Left lobe of liver (tissue), 2 donors: ENCODE results near the gene CTPS2. TPM values are rescaled to one million over a fixed set of nuclear protein-coding genes. Genes with fewer than 3 reads are reported as not detected.
"Not testable (repeated sequence)": the region's sequence is repeated elsewhere in the genome, so short reads cannot be mapped to it uniquely, and the experiment has no call there.

Experiments
- ATAC-seq: fragments of 200-7000 bp; cut with Tn5 transposase; one replicate; pipeline ENCODE4 v1.9.1; 2020; ENCODE audit warnings: mild to moderate bottlenecking, moderate library complexity
- DNase-seq: peaks from one replicate; pipeline ENCODE4 v3.0.0-alpha.2; 2020; ENCODE audit warnings: low spot score
- total RNA-seq: library from RNA; stranded (reverse); gene quantifications from one replicate; pipeline ENCODE4 v1.2.1, GENCODE V29; 2021
- donor health status: DM: no; HTN: no; CAD: no; lungs with moderate emphysema.
- donor health status: DM: no; HTN: yes; CAD: no.

CTPS2 gene
- total RNA-seq, 1 donor from 2014 or later: 7.8 TPM

DNA sequence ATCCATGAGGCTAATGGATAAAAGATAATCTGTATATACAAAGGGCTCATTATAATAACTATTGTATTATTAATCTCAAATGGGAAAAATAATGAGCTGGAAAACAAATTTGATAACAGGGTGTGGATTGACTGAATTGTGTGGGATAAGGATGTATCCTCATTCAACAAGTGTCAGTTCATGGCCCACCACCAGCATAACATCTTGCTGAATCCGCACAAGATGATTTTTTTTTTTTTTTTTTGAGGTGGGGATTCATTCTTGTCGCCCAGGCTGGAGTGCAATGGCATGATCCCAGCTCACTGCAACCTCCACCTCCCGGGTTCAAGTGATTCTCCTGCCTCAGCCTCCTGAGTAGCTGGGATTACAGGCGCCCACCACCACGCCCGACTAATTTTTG lies 3.2 kb upstream of the CTPS2 start:
- not testable (repeated sequence) for ATAC-seq, DNase-seq

- DNase-seq (no peak), ATAC-seq (no peak)
Observed at GRCh38 chrX:16714504-16714903, 2.0 kb upstream of the CTPS2 start.

DNA sequence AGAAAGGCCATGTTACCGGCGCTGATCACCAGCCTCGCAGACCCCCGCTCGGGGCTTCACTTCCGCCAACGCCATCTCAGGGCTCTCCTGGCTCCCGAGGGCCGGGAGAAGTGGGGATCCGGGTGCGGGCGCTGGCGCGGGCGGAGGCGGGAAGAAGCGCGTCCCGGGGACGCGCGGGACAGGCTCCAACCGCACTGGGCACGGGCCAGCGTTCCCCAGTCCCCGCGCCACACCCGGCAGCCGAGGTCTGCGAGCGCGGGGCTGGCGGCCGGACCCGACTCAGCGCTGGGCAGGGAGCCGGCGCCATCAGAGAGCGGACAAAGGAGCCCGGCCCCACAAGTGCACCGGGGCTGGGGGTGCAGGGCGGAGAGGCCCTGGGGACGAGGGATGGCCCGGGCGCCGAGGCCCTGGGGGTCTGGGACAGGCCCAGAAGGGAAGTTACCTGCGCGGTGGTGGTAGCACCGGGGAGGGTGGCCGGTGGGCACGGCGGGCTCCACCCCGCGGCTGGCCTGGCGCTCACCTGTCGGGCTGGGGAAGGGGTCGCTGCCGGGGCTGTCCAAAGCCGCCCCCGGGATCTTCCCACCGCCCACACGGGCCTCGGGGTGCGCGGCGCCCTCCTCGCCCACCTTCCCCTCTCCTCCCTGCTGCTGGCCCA lies 449 bp downstream of the CTPS2 start:
- ATAC-seq (peak; percentile 64), DNase-seq (peak; percentile 44)

DNA sequence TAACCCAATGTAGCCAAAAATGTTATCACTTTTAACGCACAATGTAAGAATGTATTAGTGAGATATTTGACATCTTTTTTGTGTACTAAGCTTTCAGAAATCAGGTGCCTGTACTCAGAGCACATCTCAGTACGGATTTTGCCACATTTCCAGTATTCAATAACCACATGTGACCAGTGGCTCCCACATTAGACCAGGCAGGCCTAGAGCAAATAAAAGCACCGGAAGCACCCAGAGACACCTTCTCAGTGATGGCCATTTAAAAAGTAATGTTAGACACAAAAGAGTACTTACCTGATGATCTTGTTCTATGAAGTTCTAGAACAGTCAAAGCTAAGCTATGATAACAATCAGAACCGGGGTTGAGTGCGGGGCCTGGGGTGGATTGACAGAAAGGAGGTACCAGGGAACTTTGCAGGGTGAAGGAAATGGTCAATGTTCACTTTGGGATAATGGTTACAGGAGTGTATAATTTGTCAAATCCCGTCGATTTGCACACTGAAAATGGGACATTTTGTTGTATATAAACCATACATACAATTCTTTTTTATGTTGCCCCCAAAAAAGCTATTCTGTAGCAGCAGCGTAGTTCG lies 1.2 kb downstream of the CTPS2 start:
- DNase-seq: no peak
- ATAC-seq: peak; percentile 46

GRCh38 chrX:16708016-16708415 lies 4.5 kb downstream of the CTPS2 start:
- ATAC-seq: no peak
- no peak for DNase-seq

- ATAC-seq: no peak
- DNase-seq: no peak
Observed at GRCh38 chrX:16705370-16705769, 7.1 kb downstream of the CTPS2 start.

DNA sequence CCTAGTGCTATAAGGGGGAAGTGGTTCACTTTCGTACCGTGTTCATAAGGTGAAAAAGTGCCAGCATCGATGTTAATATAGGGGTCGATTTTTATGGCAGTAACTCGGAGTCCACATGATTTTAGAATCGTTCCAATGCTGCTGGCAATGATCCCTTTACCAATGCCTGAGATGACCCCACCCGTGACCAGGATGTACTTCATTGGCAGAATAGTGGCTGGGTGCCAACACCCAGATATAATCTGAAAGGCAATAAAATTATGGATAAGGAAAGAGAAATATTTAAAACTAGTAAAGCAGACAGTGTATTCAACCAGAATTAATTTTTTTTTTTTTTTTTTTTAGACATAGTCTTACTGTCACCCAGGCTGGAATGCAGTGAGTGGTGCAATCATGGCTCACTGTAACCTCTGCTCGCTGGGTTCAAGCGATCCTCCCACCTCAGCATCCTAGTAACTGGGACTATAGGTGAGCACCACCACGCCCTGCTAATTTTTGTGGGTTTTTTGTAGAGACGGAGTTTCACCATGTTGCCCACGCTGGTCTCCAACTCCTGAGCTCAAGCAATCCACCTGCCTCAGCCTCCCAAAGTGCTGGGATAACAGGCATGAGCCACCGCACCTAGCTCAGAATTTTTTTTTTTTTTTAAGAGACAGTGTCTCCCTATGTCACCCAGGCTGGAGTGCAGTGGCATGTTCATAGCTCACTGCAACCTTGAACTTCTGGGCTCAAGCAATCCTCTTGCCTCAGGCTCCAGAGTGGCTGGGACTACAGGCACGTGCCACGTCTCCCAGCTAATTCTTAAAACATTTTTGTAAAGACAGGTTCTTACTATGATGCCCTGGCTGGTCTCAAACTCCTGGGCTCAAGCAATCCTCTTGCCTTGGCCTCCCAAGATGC lies 9.5 kb downstream of the CTPS2 start:
- DNase-seq (no peak), ATAC-seq (peak; percentile 66)

GRCh38 chrX:16700734-16701133 lies 11.7 kb downstream of the CTPS2 start:
- DNase-seq (no peak), ATAC-seq (peak; percentile 83)

DNA sequence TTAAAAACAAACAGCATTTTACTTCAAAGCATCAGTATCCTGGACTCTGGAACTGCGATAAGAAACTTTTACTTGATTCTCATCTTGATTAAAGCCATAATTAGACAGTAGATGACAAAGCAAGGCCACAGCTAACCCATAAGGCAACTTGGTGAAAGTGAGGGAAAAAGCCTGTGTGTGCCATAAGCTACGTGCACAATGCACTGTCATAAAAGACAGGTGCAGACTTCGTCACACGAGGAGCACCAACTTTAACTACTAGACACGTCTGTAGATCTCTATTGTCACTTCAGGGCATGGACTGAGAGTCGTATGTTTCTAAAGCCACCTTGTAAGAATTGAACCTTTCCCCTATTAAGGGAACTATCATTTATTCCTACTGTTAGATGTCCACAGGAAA lies 13.1 kb downstream of the CTPS2 start:
- DNase-seq: no peak
- no peak for ATAC-seq

GRCh38 chrX:16696956-16697355 lies 15.5 kb downstream of the CTPS2 start:
- DNase-seq (no peak), ATAC-seq (no peak)

DNA sequence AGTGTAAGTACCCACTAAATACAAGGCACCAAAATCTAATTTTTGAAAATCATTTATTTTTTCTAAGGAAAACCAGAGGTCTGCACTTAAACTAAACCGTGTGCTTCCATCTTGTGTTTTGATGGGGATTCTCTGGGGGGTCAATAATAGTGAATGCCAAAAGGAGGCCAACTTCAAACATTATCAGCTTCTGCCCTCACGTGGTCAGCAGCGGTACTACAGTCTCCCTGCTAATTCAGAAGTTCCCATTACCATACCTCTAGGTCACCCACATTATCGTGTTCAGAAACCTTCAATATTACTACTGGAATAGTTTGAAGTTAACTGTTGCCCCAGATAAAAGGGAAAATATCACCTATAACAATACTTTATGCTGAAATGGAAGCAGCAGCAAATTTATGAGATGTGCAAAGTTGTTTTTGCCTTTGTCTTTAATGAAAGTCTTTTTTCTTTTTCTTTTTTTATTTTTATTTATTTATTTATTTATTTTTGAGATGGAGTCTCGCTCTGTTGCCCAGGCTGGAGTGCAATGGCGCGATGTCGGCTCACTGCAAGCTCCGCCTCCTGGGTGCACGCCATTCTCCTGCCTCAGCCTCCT lies 17.3 kb downstream of the CTPS2 start:
- DNase-seq (peak; percentile 60), ATAC-seq (peak; percentile 91)

DNA sequence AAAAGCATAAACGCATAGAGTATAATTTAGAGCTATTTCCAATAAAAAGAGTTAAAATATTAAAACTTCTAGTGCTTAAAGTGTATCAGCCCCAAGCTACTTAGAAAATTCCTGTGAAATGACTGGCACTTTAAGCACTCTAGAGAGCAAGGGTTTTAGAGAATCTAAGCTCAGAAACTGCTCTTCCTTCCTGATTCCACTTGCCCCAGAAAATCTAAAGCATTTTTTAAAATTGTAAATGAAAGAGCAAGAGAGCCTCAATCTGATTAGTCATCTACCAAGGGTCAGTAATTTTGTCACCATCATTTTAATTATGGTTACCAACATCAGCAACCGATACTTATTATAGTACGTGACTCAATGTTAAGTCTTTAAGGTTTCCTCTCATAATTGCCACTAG lies 25.0 kb downstream of the CTPS2 start:
- ATAC-seq (no peak), DNase-seq (no peak)

DNA sequence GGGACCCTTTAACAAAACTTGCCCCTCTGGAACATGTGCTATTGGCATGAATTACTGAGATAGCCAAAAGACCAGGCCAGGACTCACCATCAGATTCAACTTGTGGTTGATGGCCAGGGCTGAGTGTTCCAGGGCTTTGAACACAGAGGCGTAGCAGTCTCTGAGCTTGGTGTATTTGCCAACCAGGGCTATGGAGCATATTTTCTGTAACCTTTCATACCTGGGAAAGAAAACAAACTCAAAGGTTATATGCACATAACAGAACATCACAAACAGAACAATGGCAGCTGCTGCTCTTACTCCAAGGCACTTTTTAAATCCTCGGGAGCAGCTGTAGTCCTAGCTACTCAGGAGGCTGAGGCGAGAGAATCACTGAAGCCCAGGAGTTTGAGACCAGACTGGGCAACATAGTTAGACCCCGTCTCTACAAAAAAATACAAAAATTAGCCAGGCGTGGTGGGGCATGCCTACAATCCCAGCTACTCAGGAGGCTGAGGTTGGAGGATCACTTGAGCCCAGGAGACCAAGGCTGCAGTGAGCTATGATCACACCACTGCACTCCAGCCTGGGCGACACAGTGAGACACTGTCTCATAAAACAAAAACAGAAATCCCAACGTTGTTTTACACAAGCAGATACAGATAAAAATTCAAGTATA lies 29.3 kb downstream of the CTPS2 start:
- DNase-seq: peak; percentile 47
- ATAC-seq: peak; percentile 96

DNA sequence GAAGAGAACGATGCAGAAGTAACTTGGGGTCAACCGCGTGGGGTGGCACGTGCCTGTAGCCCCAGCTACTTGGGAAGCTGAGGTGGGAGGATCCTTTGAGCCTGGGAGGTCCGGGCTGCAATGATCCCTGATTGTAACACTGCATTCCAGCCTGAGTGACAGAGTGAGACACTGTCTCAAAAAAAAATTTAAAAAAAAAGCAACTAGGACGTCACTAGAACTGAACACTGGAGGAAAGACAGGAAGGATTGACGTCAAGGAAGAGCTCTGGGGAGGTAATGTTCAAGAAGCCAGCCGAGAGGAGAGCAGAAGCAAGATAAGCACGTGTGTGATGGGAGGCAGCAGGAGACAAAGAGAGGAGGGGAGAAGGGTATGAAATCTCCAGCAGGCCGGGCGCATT lies 33.8 kb downstream of the CTPS2 start:
- DNase-seq (no peak), ATAC-seq (no peak)

- DNase-seq (no peak), ATAC-seq (peak; percentile 48)
Observed at GRCh38 chrX:16671005-16671404, 41.5 kb downstream of the CTPS2 start.

- DNase-seq: no peak
Observed at GRCh38 chrX:16666541-16666940, 45.9 kb downstream of the CTPS2 start.

GRCh38 chrX:16665089-16665488 lies 47.4 kb downstream of the CTPS2 start:
- DNase-seq: no peak
- ATAC-seq: no peak

More at GRCh38 chrX:16666541-16666940, 45.9 kb downstream of the CTPS2 start:
- ATAC-seq: no peak

- no peak for DNase-seq
- ATAC-seq: no peak
Observed at GRCh38 chrX:16664626-16665025, 47.8 kb downstream of the CTPS2 start.

DNA sequence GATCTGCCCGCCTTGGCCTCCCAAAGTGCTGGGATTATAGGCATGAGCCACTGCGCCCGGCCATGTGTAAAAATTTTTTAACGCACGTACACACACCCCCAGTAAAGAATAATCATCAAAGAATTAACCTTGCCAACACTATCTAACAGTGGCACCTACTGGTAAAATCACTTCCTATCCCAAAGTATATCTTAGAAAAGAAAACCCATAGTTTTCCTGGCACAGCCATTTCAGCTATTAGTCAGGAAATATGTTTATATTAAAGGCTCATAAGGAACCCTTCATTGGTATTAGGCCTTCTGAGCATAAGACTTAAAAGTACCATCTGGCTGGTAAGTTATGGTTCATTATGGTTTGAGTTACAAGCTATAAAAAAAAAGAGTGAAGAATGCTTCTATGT lies 48.4 kb downstream of the CTPS2 start:
- ATAC-seq (no peak), DNase-seq (no peak)

GRCh38 chrX:16662402-16662801 lies 50.1 kb downstream of the CTPS2 start:
- DNase-seq (no peak), ATAC-seq (no peak)

- ATAC-seq: no peak
- no peak for DNase-seq
Observed at GRCh38 chrX:16661495-16661894, 51.0 kb downstream of the CTPS2 start.
